HCT116 (cell line): ENCODE results near the gene OSCP1. TPM values are rescaled to one million over a fixed set of nuclear protein-coding genes. Genes with fewer than 3 reads are reported as not detected.

ENCODE experiments used
- ATAC-seq: fragments of 200-7000 bp; cut with Tn5 transposase; 2 replicates; pipeline ENCODE4 v1.9.1; 2020; ENCODE audit warnings: mild to moderate bottlenecking, moderate library complexity
- BruUV-seq: library from RNA; stranded (reverse); fragments of 400-500 nt; replicated peaks from 2 replicates; lab custom pipeline; 2021; lab: Mats Ljungman, UMichigan
- CTCF ChIA-PET: fragments of 300-600 bp; sonication (Branson Sonifier 250); formaldehyde crosslinking; loops from one replicate; lab custom pipeline; 2021; ENCODE audit warnings: antibody characterized with exemption; lab: Charles Lee
- POLR2A ChIA-PET: fragments of 300-600, 350-600 bp; sonication (Branson Sonifier 250); formaldehyde crosslinking; loops from one replicate; lab custom pipeline; 2021; ENCODE audit warnings: antibody characterized with exemption; lab: Charles Lee
- RAD21 ChIA-PET, 2 experiments: fragments of 300-600 bp; sonication (Branson Sonifier 250); formaldehyde crosslinking; loops; one replicate each; lab custom pipeline; 2023; ENCODE audit warnings: low total read pairs in 2 of 2; ENCODE audit not compliant: uncharacterized antibody in 2 of 2, unreplicated experiment in 2 of 2, low non-redundant PET in 1 of 2; lab: Charles Lee
- DNase-seq: peaks from one replicate; pipeline ENCODE4 v3.0.0-alpha.2; 2010; ENCODE audit warnings: low read depth, low spot score
- H2AFZ ChIP-seq: fragments of 200-600 bp; shearing (Covaris generic), sonication (generic); 2 replicates; pipeline ENCODE4 v1.6.1; 2017; ENCODE audit warnings: low read depth, mixed run types, mixed read lengths, antibody characterized with exemption, low read length; ENCODE audit not compliant: poor library complexity, severe bottlenecking
- H3K27ac ChIP-seq: 2 replicates; pipeline ENCODE4 v1.5.1; 2012; ENCODE audit warnings: low read depth, low read length
- H3K27me3 ChIP-seq: fragments of 200-600 bp; sonication (generic); 2 replicates; pipeline ENCODE4 v1.6.1; 2016; ENCODE audit warnings: mixed run types, low read length, mixed read lengths; ENCODE audit not compliant: insufficient read depth
- H3K36me3 ChIP-seq, 2 experiments: fragments of 200-500 bp in 1 of 2; fragments of 200-600 bp in 1 of 2; sonication (Bioruptor generic) in 1 of 2; sonication (generic) in 1 of 2; 2 replicates each; pipeline versions ENCODE4 v1.5.1 to v1.6.1; 2014 to 2016; ENCODE audit warnings: low read length in 2 of 2, inconsistent platforms in 1 of 2, mixed read lengths in 1 of 2, mixed run types in 1 of 2; ENCODE audit not compliant: insufficient read depth in 2 of 2, control insufficient read depth in 1 of 2
- H3K4me1 ChIP-seq, 2 experiments: fragments of 200-600 bp in 1 of 2; sonication (generic) in 1 of 2; 2 replicates each; pipeline versions ENCODE4 v1.5.1 to v1.6.1; 2012 to 2017; ENCODE audit warnings: low read length in 2 of 2, inconsistent platforms in 1 of 2, mild to moderate bottlenecking in 1 of 2, mixed read lengths in 1 of 2, mixed run types in 1 of 2, moderate library complexity in 1 of 2; ENCODE audit not compliant: insufficient read depth in 2 of 2, control insufficient read depth in 1 of 2
- H3K4me2 ChIP-seq: fragments of 200-600 bp; sonication (generic); 2 replicates; pipeline ENCODE4 v1.6.1; 2017; ENCODE audit warnings: mixed run types, low read length, mixed read lengths
- H3K4me3 ChIP-seq, 2 experiments: fragments of 200-600 bp in 1 of 2; sonication (generic) in 1 of 2; replicated peaks in 1 of 2; 2 replicates each; pipeline ENCODE4 v1.5.1; 2011 to 2016; ENCODE audit warnings: low read length in 2 of 2, control low read depth in 1 of 2, low read depth in 1 of 2, mild to moderate bottlenecking in 1 of 2, mixed read lengths in 1 of 2, mixed run types in 1 of 2
- H3K79me2 ChIP-seq: fragments of 200-600 bp; sonication (generic); 2 replicates; pipeline ENCODE4 v1.6.1; 2017; ENCODE audit warnings: mild to moderate bottlenecking, mixed run types, low read length, moderate library complexity, mixed read lengths; ENCODE audit not compliant: insufficient read depth
- H3K9ac ChIP-seq: fragments of 200-600 bp; sonication (generic); 2 replicates; pipeline ENCODE4 v1.6.1; 2016; ENCODE audit warnings: low read length, mixed read lengths
- H3K9me2 ChIP-seq: fragments of 200-600 bp; sonication (generic), shearing (Covaris generic); 2 replicates; pipeline ENCODE4 v1.6.1; 2017; ENCODE audit warnings: mixed run types, mild to moderate bottlenecking, moderate library complexity; ENCODE audit not compliant: insufficient read depth
- H3K9me3 ChIP-seq, 2 experiments: fragments of 200-500 bp in 1 of 2; fragments of 200-600 bp in 1 of 2; sonication (Bioruptor generic) in 1 of 2; sonication (generic) in 1 of 2; 2 replicates each; pipeline ENCODE4 v1.6.1; 2014 to 2017; ENCODE audit warnings: low read length in 2 of 2, mixed read lengths in 2 of 2, inconsistent platforms in 1 of 2, low read depth in 1 of 2, mild to moderate bottlenecking in 1 of 2, mixed run types in 1 of 2, moderate library complexity in 1 of 2; ENCODE audit not compliant: control insufficient read depth in 1 of 2, insufficient read depth in 1 of 2
- H4K20me1 ChIP-seq: fragments of 200-600 bp; sonication (generic), shearing (Covaris generic); 2 replicates; pipeline ENCODE4 v1.6.1; 2017; ENCODE audit warnings: mixed run types, mild to moderate bottlenecking, moderate library complexity; ENCODE audit not compliant: insufficient read depth
- CBX3 ChIP-seq: IDR thresholded peaks from 2 replicates; pipeline ENCODE4 v1.6.1; 2012; ENCODE audit warnings: low read depth
- CEBPB ChIP-seq: IDR thresholded peaks from 2 replicates; pipeline ENCODE4 v1.6.1; 2012; ENCODE audit warnings: low read depth
- CTCF ChIP-seq, 3 experiments: fragments of 200-600 bp in 1 of 3; sonication (generic) in 1 of 3; IDR thresholded peaks in 2 of 3; conservative IDR thresholded peaks in 1 of 3; 2 replicates each; pipeline ENCODE4 v1.5.1; 2012 to 2017; ENCODE audit warnings: low read depth in 2 of 3, low read length in 2 of 3, antibody characterized with exemption in 1 of 3, borderline replicate concordance in 1 of 3, control low read depth in 1 of 3, mild to moderate bottlenecking in 1 of 3, mixed read lengths in 1 of 3, mixed run types in 1 of 3, moderate library complexity in 1 of 3; ENCODE audit not compliant: insufficient read depth in 1 of 3
- EGR1 ChIP-seq: IDR thresholded peaks from 2 replicates; pipeline ENCODE4 v1.6.1; 2012; ENCODE audit warnings: low read depth
- ELF1 ChIP-seq: IDR thresholded peaks from 2 replicates; pipeline ENCODE4 v1.6.1; 2012; ENCODE audit warnings: low read depth, borderline replicate concordance
- EZH2 ChIP-seq: fragments of 200-600 bp; sonication (generic); IDR thresholded peaks from 2 replicates; pipeline ENCODE4 v1.6.1; 2017; ENCODE audit warnings: antibody characterized with exemption, mixed run types
- JUND ChIP-seq: IDR thresholded peaks from 2 replicates; pipeline ENCODE4 v1.6.1; 2012
- RAD21 ChIP-seq: IDR thresholded peaks from 2 replicates; pipeline ENCODE4 v1.6.1; 2012; ENCODE audit warnings: low read depth, mild to moderate bottlenecking
- REST ChIP-seq: IDR thresholded peaks from 2 replicates; pipeline ENCODE4 v1.6.1; 2012; ENCODE audit warnings: low read depth
- SIN3A ChIP-seq: IDR thresholded peaks from 2 replicates; pipeline ENCODE4 v1.6.1; 2012; ENCODE audit warnings: low read depth
- SP1 ChIP-seq: IDR thresholded peaks from 2 replicates; pipeline ENCODE4 v1.6.1; 2012; ENCODE audit warnings: low read depth
- SRF ChIP-seq: IDR thresholded peaks from 2 replicates; pipeline ENCODE4 v1.6.1; 2012; ENCODE audit warnings: low read depth
- TCF7L2 ChIP-seq: IDR thresholded peaks from 2 replicates; pipeline ENCODE4 v1.7.0; 2011; ENCODE audit warnings: borderline replicate concordance, inconsistent platforms; ENCODE audit not compliant: insufficient read depth, insufficient read length; ENCODE audit errors: extremely low read depth
- ZFX ChIP-seq: fragments of 450-650 bp; IDR thresholded peaks from 2 replicates; pipeline ENCODE4 v1.6.1; 2017
- intact Hi-C: fragments of 100-400 bp; cut with micrococcal nuclease; formaldehyde crosslinking; loops from 2 replicates; pipeline ENCODE4 v1.10.0; 2022
- total RNA-seq: library from RNA; stranded (reverse); gene quantifications from one replicate; pipeline ENCODE4 v1.2.1, GENCODE V29; 2021; ENCODE audit not compliant: unreplicated experiment
- TF ChIP-seq, protein P1 (sequence below): IDR thresholded peaks from 2 replicates; pipeline ENCODE4 v1.6.1; 2012
- TF ChIP-seq, protein P2 (sequence below): IDR thresholded peaks from 2 replicates; pipeline ENCODE4 v1.6.1; 2012

OSCP1 gene
- total RNA-seq, 1 experiment from 2014 or later: 4.1 TPM

GRCh38 chr1:36484099-36484498, 33.8 kb upstream of the OSCP1 start:
- no TSS peak for BruUV-seq
- RAD21 ChIA-PET: no interaction called here
- Histone ChIP-seq H3K4me2 (no peak overlapping the region), H3K9me2 (no peaks in the 10 kb centered on the region), H3K9me3 (no peaks in the 10 kb centered on the region), H3K27me3 (peaks cover 12% of the 10 kb centered on the region), H2AFZ (no peak overlapping the region), H3K4me3 (no peak overlapping the region), H4K20me1 (no peaks in the 10 kb centered on the region), H3K9ac (no peak overlapping the region), H3K36me3 (no peaks in the 10 kb centered on the region), H3K79me2 (no peaks in the 10 kb centered on the region), H3K27ac (no peak overlapping the region), H3K4me1 (no peaks in the 10 kb centered on the region)
- intact Hi-C loops: no loop called here
- DNase-seq (no peak), ATAC-seq (no peak)
- POLR2A ChIA-PET: no interaction called here
- CTCF ChIA-PET: no interaction called here
- TF ChIP-seq, protein P1, sequence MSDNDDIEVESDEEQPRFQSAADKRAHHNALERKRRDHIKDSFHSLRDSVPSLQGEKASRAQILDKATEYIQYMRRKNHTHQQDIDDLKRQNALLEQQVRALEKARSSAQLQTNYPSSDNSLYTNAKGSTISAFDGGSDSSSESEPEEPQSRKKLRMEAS: no peak
- TF ChIP-seq EGR1 (no peak), CTCF (IDR thresholded peaks at IDR 0.05 in 2 of 3, conservative IDR thresholded peaks at IDR 0.05 in 1 of 3; ENCODE audit: borderline replicate concordance in 1 of 3, insufficient read depth in 1 of 3, low read depth in 2 of 3, low read length in 2 of 3) (no peak), CBX3 (no peak), SRF (no peak), JUND (no peak), SP1 (no peak), ZFX (no peak), SIN3A (no peak), CEBPB (no peak), REST (no peak), TCF7L2 (no peak), RAD21 (no peak), ELF1 (no peak), EZH2 (no peak)
- TF ChIP-seq, protein P2, sequence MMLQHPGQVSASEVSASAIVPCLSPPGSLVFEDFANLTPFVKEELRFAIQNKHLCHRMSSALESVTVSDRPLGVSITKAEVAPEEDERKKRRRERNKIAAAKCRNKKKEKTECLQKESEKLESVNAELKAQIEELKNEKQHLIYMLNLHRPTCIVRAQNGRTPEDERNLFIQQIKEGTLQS: no peak
